GM18867 (cell line): ENCODE results near the gene SPG11.
"Not testable (repeated sequence)": the region's sequence is repeated elsewhere in the genome, so short reads cannot be mapped to it uniquely, and the experiment has no call there.

Experiments used
- ATAC-seq: cut with Tn5 transposase; IDR thresholded peaks from one replicate; pipeline ENCODE4 v1.9.1; 2021; ENCODE audit warnings: mild to moderate bottlenecking, moderate library complexity; ENCODE audit not compliant: unreplicated experiment

Gene SPG11

DNA sequence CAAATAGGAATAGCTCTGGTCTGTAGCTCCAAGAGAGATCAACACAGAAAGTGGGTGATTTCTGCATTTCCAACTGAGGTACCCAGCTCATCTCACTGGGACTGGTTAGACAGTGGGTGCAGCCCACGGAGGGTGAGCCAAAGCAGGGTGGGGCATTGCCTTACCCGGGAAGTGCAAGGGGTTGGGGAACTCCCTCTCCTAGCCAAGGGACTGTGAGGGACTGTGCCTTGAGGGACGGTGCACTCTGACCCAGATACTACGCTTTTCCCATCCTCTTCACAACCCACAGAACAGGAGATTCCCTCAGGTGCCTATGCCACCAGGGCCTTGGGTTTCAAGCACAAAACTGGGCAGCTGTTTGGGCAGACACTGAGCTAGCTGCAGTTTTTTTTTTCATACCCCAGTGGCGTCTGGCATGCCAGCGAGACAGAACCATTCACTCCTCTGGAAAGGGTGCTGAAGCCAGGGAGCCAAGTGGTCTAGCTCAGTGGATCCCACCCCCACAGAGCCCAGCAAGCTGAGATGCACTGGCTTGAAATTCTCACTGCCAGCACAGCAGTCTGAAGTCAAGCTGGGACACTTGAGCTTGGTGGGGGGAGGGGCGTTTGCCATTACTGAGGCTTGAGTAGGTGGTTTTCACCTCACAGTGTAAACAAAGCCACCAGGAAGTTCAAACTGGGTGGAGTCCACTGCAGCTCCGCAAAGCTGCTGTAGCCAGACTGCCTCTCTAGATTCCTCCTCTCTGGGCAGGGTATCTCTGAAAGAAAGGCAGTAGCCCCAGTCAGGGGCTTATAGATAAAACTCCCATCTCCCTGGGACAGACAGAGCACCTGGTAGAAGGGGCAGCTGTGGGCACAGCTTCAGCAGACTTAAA lies 19.6 kb upstream of the SPG11 start:
- not testable (repeated sequence) for ATAC-seq

DNA sequence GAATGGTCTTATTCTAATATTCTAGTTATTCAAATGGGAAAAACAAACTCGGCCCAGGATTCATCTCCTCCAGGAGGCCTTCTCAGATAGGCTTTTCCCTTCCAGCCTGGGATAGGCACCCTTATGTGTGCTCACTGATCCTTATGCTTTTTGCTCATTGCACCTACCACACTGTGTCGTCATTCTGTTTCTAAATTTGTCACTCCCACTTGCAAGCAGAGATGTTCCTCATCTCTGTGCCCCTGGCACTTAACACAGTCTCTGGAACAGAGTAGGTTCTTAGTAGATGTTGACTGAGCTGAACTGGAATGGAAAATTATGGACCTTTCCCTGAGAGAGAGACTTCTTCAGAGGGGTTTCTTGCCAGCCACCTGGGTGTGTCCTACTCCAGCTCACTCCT lies 18.7 kb upstream of the SPG11 start:
- no peak for ATAC-seq

DNA sequence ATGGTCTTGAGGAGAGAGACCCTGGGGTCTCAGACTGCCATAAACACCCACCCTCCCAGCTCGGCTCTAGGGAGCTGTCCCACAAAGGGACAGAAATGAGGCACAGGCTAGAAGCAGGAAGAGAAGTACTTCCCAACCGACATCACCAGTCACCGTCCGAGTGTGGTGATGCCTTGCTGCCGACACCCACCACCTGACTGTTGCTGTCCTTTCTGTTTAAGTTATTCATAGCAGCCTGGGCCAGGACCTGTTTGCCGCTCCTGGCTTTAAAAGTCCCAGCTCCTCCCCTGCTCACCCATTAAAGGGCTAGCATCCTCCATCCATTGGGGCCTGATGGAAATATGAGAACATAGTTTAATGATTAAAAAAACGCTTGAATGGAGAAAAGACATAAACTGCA lies 13.2 kb upstream of the SPG11 start:
- no peak for ATAC-seq

DNA sequence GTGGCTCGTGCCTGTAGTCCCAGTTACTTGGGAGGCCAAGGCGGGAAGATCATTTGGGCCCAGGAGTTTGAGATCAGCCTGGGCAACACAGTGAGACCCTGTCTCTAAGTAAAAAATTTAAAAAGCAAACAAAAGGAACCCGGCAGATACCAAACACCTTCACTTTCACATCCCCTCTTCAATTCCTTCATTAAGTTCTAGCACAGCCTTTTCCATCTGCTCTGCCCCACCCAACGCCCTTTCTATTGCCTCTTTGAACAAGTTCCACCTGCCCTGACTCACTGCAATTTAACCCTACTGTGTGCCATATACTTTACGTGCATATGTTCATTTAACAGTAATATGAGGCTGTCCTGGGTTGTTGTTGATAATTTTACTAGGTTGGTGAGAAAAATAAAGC lies 12.4 kb upstream of the SPG11 start:
- ATAC-seq: no peak

DNA sequence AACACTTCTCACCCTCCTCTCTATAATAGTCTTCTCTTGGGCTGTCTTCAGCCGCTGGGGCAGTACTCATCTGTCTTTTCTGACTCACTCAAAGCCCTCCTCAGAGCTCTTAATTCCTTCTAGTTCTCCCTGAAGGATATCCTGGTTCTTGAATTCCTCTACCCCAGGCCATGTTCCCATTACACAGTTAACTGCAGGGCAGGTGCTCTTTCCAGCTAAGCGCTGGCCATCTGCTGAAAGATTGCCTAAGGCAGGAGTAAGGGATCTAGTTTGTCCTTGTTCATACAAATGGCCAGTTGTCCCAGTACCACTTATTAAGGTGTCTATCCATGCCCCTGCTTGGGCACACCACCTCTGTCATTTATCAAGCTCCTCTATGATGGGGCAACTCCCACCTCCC lies 10.2 kb upstream of the SPG11 start:
- no peak for ATAC-seq

DNA sequence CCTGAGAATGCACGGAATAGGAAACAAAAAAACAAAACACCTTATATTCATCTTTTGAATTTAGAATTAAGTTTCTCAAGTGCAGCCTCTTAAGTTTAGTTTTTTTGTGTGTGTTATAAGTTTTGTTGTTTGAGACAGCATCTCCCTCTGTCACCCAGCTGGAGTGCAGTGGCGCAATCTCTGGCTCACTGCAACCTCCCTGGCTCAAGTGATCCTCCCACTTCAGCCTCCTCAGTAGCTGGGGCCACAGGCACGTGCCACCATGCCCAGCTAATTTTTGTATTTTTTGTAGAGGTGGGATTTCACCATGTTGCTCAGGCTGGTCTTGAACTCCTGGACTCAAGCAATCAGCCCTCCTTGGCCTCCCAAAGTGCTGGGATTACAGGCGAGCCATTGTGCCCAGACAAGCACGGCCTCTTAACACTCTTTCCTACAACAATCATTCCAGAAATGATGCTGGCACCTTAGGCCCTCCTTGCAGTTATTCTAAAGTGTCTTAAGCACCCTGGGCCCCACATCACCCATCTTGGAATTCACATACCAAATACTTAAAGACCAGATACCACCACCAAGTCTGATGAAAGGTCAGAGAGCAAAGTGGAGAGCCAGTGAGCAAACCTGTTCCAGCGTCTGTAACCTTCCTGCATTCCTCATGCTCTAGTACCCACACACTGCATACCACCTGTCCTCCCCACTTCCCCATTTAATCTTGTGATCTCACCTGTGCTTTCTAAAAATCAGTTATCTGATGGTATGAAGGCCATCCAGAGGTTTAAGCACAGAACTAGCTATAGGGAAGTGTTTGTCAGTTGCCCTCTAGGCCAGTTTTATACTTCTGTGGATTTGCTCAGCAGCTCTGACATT lies 6.9 kb upstream of the SPG11 start:
- ATAC-seq: no peak

DNA sequence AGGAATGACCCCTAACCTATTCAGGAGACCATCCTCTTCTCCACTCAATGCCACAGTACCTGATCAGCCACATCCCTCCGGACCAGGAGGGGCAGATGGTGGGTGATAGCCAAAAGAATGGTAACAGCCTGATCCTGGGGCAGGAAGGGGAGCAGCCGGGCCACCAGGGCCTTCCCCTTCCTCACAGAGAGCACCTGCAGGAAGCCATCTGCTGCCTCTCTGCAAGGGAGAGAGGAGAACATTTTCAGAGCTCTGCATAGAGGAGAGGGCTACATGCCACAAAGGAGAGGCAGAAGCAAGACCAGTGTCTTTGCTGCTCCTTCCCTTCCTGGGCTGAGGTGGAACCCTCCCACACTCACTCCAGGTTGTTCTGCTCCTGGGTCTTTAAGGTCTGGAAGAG lies 5.5 kb upstream of the SPG11 start:
- no peak for ATAC-seq

DNA sequence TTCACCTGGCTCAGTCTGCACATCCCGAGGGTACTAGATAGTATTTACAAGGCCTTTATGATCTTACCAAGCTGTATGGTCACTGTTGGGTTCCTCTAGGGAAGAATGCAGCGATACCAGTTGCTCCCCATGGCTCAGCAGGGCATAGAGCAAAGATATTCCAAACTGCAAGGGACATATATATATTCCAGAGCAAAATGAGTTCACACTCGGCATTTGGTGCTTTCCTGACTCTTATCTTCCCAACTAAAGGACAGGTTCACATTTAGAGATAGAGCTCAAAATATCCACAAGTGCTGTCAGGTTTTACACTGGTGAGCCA lies 3.5 kb upstream of the SPG11 start:
- no peak for ATAC-seq

DNA sequence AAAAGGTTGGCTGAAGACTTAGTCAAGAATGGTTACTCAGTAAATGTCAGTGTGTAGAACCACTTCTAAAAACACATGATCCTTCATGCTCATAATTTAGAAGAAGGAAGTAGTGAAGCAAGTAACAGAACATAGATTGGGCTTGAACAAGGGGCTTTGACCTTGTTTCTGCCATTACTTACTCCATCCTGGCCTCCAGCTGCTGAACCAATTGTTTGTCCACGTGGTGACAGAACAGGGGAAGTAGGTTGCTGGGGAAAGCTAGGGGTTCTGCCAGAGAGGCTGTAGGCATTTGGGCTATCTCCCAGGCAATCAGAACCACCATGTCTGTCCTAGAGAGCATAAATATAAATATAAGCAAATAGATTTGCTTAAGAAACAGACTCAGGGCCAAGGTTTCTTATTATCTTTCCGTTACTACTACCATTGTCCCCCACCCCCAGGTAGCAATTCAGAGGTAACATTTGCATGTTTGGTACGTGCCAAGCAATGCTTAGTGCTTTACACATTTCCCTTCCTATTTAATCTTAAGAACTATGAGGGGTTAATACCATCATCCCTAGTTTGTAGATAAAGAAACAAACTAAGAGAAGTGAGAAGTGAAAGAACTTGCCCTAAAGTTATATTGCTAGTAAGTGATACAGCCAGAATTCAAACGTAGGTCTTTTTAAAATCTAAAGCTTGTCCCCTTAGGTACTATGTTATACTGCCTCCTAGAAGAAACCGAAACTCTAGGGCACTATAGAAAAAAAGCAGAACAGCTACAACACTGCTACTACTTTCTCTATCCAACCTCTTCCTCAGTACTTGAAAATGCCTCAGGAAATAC lies 3.0 kb upstream of the SPG11 start:
- ATAC-seq: no peak

DNA sequence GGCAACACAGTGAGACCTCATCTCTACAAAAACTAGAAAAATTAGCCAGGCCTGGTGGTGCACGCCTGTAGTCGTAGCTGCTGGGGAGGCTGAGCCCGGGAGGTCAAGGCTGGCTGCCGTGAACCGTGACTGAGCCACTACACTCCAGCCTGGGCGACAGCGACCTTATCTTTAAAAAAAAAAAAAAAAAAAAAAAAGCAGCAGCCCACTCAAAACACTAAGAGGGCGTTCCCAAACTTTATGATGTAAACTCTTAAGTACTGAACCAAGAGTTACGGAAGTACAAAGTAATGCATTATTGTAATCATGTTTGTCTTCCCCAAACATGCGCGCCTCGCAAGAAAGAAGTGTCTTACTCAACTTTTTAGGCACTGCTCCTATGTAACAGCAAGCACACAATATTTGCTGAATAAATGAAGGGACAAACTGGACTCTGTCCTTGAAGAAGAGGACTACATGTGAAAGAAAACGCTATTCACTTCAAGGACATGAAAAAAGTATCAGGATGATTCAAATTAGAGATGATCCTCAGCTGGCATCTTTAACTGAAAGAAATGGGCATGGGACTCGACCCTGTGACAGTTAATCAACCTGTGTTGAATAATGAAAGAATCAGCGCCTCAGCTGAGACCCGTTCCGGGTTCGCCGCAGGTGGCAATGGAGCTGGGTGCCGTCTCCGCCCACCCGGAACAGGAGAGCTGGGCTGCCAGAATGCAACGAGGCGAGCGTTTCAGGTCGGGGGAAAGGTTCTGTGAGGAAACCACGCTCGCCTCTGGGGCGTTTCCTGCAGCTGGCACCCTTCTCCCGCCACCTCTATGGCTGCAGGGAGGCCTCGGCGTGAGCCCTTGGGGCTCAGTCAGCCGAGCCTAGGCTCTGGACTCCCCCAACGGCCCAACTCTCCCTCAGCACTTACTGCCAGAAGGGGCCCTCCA lies 718 bp downstream of the SPG11 start:
- peak; percentile 56 for ATAC-seq

DNA sequence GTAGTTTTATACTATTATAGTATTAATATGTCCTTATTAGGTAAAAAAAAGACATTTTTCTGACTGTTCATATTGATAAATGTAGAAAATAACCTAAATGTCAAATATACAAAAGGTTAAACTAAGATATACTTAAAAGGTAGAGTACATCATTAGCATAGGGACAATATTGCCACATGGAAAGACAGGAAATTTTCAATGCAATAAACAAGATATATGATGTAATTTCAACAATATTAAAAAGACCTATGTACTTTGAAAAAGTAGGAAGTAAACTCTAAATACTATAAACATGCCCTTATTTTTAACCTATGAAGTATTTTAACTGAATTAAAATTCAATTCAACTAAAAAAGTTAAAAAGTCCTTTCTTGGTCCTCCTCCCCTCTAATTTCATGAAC lies 1.9 kb downstream of the SPG11 start:
- ATAC-seq: no peak

DNA sequence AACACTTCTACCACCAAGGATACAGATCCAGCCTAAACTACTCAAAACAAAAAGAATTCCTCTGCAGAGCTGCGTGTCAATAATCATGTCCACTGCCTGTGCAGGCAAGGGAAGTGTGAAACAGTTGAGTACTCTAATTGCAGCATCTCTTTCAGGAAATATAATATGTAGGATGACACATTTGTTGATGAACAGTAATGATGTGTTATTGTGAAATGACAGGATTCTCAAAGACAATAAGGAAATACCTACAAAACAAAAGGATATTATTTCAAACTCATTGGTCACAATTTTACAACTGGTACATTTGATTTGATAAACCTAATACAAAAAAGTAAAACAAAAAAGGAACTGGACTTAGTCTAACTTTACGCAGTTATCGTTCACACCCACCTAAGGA lies 4.4 kb downstream of the SPG11 start:
- ATAC-seq: no peak

DNA sequence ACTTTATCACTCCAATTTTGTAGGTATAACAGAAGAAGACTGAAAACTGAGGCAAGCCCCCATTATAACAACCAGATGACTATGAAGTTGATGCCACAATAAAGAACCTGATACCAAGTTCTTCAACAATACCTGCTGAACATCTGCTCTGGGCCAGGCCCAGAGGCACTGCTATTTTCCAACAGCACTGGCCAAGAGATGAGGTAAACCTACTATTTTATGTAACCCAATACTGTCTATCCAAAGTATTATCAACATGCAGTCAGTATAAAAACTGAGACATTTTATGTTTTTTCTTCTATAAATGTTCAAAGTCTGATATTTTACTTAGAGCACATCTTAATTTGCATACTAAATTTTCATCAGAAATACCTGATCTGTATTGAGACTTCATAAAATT lies 6.1 kb downstream of the SPG11 start:
- no peak for ATAC-seq

DNA sequence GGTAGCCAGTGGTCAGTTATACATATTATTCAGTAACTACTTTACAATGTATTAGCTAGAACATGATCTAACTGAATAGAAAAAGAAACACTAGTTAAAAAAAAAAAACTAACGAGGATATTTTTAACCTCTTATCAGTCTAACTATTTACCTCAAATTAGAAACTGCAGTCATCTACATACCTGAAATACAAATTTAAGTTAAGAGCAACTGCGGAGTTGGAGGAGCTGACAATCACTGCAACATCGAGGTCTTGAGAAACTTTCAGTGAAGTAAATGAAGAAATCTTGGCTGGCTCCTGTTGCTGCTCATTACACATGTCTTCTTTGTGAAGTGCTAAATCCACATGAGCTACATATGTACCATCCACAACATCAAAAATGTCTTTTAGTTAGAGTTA lies 6.5 kb downstream of the SPG11 start:
- ATAC-seq: no peak

DNA sequence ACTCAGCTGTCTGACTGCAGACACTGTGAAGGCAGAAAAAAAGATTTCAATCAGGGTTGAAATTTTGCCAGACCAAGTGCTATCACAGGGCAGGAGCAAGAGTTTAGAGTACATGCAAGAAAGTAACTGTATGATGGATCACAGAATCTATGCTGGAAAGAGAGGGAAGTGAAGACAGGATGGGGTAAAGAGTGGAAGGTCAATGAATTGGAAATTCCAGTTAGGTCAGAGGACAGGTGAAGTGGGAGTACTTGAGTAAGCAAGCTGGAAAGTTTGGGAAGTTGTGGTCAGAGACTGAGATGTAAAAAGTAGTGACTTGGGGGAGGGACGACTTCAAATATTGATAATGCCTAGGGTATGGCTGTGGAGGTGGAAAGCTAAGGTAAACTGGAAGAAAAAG lies 7.2 kb downstream of the SPG11 start:
- ATAC-seq: no peak

DNA sequence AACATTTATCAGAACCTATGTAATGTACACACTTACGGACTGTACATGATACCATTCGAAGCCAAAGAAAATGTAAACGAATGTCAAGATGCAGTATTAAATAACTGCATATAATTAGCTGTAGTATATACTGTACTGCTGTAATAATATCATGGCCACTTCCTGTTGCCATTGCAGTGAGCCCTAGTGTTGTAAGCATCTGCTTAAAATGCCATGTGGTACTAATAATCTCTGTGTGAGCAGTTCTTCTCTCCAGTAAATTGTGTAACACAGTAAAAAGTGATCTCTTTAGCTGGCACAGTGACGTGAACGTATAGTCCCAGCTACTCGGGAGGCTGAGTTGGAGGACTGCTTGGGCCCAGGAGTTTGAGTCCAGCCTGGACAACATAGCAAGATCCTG lies 8.6 kb downstream of the SPG11 start:
- ATAC-seq: no peak

DNA sequence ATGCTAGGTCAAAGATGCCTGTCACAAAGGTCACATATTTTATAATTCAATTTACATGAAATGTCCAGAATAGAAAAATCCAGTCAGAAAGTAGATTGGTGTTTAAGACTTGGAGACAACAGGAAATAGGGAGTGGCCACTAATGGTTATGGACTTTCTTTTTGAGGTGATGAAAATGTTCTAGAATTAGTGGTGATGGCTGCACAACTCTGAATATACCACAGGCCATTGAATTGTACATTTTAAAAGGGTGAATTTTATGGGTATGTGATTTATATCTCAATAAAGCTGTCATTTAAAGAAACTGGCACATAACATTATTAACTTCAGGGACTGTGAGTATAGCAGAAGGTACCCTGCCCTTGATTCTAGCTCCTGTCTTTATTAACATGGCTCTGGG lies 15.8 kb downstream of the SPG11 start:
- ATAC-seq: no peak

DNA sequence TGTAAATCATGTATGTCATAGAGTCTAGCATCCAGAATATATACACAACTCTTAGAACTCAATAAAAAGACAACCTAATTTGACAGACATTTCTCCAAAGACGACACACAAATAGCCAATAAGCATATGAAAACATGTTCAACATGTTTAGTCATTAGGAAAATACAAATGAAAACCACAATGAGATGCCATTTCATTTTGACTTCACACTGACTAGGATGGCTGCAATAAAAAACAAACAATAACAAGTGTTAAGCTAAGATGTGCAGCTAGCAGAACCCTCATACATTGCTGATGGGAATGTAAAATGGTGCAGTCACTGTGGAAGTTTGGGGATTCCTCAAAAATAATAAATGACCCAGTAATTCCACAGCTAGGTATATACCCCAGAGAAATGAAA lies 16.4 kb downstream of the SPG11 start:
- no peak for ATAC-seq

DNA sequence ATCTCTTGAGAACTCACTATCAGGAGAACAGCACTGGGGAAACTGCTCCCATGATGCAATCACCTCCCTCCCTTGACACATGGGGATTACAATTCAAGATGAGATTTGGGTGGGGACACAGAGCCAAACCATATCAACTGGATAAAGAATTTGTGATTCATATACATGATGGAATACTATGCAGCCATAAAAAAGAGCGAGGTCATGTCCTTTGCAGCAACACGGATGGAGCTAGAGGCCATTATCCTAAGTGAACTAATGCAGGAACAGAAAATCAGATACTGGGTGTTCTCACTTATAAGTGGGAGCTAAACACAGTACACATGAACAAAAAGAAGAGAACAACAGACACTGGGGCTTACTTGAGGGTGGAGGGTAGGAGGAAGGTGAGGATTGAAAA lies 17.0 kb downstream of the SPG11 start:
- no peak for ATAC-seq

DNA sequence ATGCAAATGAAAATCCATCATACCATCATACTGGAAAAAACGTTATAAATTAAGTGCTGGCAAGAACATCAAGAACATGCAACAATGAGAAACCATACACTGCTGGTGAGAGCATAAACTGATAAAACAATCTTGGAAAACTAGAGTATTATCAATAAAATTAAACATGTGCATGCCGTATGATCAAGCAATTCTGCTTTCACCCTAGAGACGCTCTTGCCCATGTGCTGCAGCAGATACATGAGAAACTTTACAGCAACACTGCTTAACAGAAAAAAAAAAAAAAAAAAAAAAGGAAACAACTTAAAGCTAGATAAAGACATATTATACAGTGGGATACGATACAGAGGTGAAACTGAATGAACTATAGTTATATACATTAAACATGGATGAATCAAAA lies 21.8 kb downstream of the SPG11 start:
- no peak for ATAC-seq
